Retinal pigment epithelial cell (primary cell): ENCODE measurements around the gene FNBP1L.

Source experiments
- DNase-seq: peaks from one replicate; pipeline ENCODE4 v3.0.0-alpha.2; 2010; ENCODE audit warnings: low read depth
- H3K4me3 ChIP-seq: 2 replicates; pipeline ENCODE4 v1.5.1; 2011; ENCODE audit warnings: mild to moderate bottlenecking, low read length, control low read depth, moderate library complexity
- CTCF ChIP-seq: conservative IDR thresholded peaks from 2 replicates; pipeline ENCODE4 v1.5.1; 2011; ENCODE audit warnings: low read depth, low read length, control low read depth, inconsistent platforms

The FNBP1L gene

GRCh38 chr1:93483606-93484005, 35.7 kb downstream of the FNBP1L start:
- TF ChIP-seq CTCF = no peak
- no peak for DNase-seq
- H3K4me3 ChIP-seq = no peak overlapping the region

- no peak overlapping the region for H3K4me3 ChIP-seq
- TF ChIP-seq CTCF = no peak
- no peak for DNase-seq
Observed at GRCh38 chr1:93488207-93488606, 40.3 kb downstream of the FNBP1L start.

- no peak for TF ChIP-seq CTCF
- no peak for DNase-seq
- no peak overlapping the region for H3K4me3 ChIP-seq
Observed at GRCh38 chr1:93489756-93490155, 41.8 kb downstream of the FNBP1L start.

- DNase-seq = no peak
- TF ChIP-seq CTCF = no peak
- no peak overlapping the region for H3K4me3 ChIP-seq
Observed at GRCh38 chr1:93490357-93490756, 42.4 kb downstream of the FNBP1L start.

GRCh38 chr1:93495911-93496310, 48.0 kb downstream of the FNBP1L start:
- no peak for DNase-seq
- H3K4me3 ChIP-seq = no peak overlapping the region
- TF ChIP-seq CTCF = no peak

- no peak for DNase-seq
- H3K4me3 ChIP-seq = no peak overlapping the region
- TF ChIP-seq CTCF = no peak
Observed at GRCh38 chr1:93496520-93496919, 48.6 kb downstream of the FNBP1L start.

GRCh38 chr1:93499075-93499474, 51.2 kb downstream of the FNBP1L start:
- TF ChIP-seq CTCF = no peak
- DNase-seq = no peak
- H3K4me3 ChIP-seq = no peak overlapping the region
